ENCODE measurements around the gene ASCC1. TPM values are rescaled to one million over a fixed set of nuclear protein-coding genes. Genes with fewer than 3 reads are reported as not detected.
A peak's percentile ranks its signal among the peaks of the same experiment; 100 is the strongest.

The ASCC1 gene
- total and polyA plus RNA-seq, 2 of the 13 experiments (the other 11 are each of a cell fraction or from before 2014, with no cell fraction given): 21.6 to 30.1 TPM

DNA sequence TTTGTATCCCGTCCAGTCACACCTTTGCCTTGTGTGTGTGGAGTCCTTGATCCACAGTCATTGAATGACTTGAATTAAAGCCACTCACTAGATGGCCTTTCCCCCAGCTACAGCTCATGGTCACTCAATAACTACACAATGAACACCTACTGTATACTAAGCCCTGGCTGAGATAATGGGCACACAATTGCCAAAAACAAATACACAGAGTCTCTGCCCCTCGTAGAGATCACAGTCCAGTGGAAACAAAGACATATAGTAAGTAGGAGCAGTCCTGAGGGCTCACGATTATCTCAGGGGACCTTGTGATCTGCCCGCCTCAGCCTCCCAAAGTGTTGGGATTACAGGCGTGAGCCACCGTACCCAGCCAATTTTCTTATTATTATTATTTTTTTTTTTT lies 35.6 kb upstream of the ASCC1 start (continued):
- TF ChIP-seq, protein P1, sequence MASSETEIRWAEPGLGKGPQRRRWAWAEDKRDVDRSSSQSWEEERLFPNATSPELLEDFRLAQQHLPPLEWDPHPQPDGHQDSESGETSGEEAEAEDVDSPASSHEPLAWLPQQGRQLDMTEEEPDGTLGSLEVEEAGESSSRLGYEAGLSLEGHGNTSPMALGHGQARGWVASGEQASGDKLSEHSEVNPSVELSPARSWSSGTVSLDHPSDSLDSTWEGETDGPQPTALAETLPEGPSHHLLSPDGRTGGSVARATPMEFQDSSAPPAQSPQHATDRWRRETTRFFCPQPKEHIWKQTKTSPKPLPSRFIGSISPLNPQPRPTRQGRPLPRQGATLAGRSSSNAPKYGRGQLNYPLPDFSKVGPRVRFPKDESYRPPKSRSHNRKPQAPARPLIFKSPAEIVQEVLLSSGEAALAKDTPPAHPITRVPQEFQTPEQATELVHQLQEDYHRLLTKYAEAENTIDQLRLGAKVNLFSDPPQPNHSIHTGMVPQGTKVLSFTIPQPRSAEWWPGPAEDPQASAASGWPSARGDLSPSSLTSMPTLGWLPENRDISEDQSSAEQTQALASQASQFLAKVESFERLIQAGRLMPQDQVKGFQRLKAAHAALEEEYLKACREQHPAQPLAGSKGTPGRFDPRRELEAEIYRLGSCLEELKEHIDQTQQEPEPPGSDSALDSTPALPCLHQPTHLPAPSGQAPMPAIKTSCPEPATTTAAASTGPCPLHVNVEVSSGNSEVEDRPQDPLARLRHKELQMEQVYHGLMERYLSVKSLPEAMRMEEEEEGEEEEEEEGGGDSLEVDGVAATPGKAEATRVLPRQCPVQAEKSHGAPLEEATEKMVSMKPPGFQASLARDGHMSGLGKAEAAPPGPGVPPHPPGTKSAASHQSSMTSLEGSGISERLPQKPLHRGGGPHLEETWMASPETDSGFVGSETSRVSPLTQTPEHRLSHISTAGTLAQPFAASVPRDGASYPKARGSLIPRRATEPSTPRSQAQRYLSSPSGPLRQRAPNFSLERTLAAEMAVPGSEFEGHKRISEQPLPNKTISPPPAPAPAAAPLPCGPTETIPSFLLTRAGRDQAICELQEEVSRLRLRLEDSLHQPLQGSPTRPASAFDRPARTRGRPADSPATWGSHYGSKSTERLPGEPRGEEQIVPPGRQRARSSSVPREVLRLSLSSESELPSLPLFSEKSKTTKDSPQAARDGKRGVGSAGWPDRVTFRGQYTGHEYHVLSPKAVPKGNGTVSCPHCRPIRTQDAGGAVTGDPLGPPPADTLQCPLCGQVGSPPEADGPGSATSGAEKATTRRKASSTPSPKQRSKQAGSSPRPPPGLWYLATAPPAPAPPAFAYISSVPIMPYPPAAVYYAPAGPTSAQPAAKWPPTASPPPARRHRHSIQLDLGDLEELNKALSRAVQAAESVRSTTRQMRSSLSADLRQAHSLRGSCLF (CRISPR knock-in tag; IDR thresholded peaks at IDR 0.05; ENCODE audit: borderline replicate concordance): no peak
- no peak for TF ChIP-seq ISX (CRISPR knock-in tag; conservative IDR thresholded peaks at IDR 0.05)
- TF ChIP-seq, protein P2, sequence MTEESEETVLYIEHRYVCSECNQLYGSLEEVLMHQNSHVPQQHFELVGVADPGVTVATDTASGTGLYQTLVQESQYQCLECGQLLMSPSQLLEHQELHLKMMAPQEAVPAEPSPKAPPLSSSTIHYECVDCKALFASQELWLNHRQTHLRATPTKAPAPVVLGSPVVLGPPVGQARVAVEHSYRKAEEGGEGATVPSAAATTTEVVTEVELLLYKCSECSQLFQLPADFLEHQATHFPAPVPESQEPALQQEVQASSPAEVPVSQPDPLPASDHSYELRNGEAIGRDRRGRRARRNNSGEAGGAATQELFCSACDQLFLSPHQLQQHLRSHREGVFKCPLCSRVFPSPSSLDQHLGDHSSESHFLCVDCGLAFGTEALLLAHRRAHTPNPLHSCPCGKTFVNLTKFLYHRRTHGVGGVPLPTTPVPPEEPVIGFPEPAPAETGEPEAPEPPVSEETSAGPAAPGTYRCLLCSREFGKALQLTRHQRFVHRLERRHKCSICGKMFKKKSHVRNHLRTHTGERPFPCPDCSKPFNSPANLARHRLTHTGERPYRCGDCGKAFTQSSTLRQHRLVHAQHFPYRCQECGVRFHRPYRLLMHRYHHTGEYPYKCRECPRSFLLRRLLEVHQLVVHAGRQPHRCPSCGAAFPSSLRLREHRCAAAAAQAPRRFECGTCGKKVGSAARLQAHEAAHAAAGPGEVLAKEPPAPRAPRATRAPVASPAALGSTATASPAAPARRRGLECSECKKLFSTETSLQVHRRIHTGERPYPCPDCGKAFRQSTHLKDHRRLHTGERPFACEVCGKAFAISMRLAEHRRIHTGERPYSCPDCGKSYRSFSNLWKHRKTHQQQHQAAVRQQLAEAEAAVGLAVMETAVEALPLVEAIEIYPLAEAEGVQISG (CRISPR knock-in tag; IDR thresholded peaks at IDR 0.05): no peak
- TF ChIP-seq BCL6 (CRISPR knock-in tag; IDR thresholded peaks at IDR 0.05): peak; percentile 67
- TF ChIP-seq SMAD3 (CRISPR knock-in tag; IDR thresholded peaks at IDR 0.05): no peak
- no peak for TF ChIP-seq NFE2L2 (IDR thresholded peaks at IDR 0.05; ENCODE audit: low read length)
- TF ChIP-seq ERF (CRISPR knock-in tag; IDR thresholded peaks at IDR 0.05): peak; percentile 37; the same call in 1 of the 2 replicates
- TF ChIP-seq, protein P3, sequence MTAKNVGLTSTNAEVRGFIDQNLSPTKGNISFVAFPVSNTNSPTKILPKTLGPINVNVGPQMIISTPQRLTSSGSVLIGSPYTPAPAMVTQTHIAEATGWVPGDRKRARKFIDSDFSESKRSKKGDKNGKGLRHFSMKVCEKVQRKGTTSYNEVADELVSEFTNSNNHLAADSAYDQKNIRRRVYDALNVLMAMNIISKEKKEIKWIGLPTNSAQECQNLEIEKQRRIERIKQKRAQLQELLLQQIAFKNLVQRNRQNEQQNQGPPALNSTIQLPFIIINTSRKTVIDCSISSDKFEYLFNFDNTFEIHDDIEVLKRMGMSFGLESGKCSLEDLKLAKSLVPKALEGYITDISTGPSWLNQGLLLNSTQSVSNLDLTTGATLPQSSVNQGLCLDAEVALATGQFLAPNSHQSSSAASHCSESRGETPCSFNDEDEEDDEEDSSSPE (CRISPR knock-in tag; IDR thresholded peaks at IDR 0.05): no peak
- no peak for TF ChIP-seq ZNF333 (CRISPR knock-in tag; IDR thresholded peaks at IDR 0.05; ENCODE audit: borderline replicate concordance)
- peak; percentile 100 for TF ChIP-seq ZKSCAN8 (CRISPR knock-in tag; IDR thresholded peaks at IDR 0.05; ENCODE audit: borderline replicate concordance)
- no peak for TF ChIP-seq SRSF1 (optimal IDR thresholded peaks at IDR 0.05; ENCODE audit: low read depth, low read length)
- TF ChIP-seq ZNF34 (CRISPR knock-in tag; IDR thresholded peaks at IDR 0.05; ENCODE audit: borderline replicate concordance): no peak
- TF ChIP-seq HMG20A (CRISPR knock-in tag; IDR thresholded peaks at IDR 0.05; ENCODE audit: borderline replicate concordance): 0 out of 2 replicates have a peak, but pooled peaks have one; percentile 32
- TF ChIP-seq RFX5 (IDR thresholded peaks at IDR 0.05; ENCODE audit: low read depth, low read length): no peak
- TF ChIP-seq, protein P4, sequence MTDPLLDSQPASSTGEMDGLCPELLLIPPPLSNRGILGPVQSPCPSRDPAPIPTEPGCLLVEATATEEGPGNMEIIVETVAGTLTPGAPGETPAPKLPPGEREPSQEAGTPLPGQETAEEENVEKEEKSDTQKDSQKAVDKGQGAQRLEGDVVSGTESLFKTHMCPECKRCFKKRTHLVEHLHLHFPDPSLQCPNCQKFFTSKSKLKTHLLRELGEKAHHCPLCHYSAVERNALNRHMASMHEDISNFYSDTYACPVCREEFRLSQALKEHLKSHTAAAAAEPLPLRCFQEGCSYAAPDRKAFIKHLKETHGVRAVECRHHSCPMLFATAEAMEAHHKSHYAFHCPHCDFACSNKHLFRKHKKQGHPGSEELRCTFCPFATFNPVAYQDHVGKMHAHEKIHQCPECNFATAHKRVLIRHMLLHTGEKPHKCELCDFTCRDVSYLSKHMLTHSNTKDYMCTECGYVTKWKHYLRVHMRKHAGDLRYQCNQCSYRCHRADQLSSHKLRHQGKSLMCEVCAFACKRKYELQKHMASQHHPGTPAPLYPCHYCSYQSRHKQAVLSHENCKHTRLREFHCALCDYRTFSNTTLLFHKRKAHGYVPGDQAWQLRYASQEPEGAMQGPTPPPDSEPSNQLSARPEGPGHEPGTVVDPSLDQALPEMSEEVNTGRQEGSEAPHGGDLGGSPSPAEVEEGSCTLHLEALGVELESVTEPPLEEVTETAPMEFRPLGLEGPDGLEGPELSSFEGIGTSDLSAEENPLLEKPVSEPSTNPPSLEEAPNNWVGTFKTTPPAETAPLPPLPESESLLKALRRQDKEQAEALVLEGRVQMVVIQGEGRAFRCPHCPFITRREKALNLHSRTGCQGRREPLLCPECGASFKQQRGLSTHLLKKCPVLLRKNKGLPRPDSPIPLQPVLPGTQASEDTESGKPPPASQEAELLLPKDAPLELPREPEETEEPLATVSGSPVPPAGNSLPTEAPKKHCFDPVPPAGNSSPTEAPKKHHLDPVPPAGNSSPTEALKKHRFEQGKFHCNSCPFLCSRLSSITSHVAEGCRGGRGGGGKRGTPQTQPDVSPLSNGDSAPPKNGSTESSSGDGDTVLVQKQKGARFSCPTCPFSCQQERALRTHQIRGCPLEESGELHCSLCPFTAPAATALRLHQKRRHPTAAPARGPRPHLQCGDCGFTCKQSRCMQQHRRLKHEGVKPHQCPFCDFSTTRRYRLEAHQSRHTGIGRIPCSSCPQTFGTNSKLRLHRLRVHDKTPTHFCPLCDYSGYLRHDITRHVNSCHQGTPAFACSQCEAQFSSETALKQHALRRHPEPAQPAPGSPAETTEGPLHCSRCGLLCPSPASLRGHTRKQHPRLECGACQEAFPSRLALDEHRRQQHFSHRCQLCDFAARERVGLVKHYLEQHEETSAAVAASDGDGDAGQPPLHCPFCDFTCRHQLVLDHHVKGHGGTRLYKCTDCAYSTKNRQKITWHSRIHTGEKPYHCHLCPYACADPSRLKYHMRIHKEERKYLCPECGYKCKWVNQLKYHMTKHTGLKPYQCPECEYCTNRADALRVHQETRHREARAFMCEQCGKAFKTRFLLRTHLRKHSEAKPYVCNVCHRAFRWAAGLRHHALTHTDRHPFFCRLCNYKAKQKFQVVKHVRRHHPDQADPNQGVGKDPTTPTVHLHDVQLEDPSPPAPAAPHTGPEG (CRISPR knock-in tag; IDR thresholded peaks at IDR 0.05): 0 out of 2 replicates have a peak, but pooled peaks have one; percentile 39

Measured in HepG2 (cell line).